GM12878 (cell line): Measurements from ENCODE around the gene MT1E. TPM values are rescaled to one million over a fixed set of nuclear protein-coding genes. Genes with fewer than 3 reads are reported as not detected.
A peak's percentile ranks its signal among the peaks of the same experiment; 100 is the strongest.

Experiments used
- ATAC-seq: fragments of 200-7000 bp; cut with Tn5 transposase; 3 replicates; pipeline ENCODE4 v1.9.1; 2020; ENCODE audit warnings: mild to moderate bottlenecking, moderate library complexity
- BruUV-seq: library from RNA; stranded (reverse); fragments of 400-500 nt; replicated peaks from 2 replicates; lab custom pipeline; 2021; lab: Mats Ljungman, UMichigan
- CTCF ChIA-PET: fragments of 300-600 bp; sonication (Branson Sonifier 250); formaldehyde crosslinking; extraction: SDS; loops from one replicate; lab custom pipeline; 2021; ENCODE audit warnings: inconsistent platforms; lab: Yijun Ruan, JAX
- POLR2A ChIA-PET: fragments of 350-600 bp; formaldehyde crosslinking; extraction: SDS; loops from one replicate; lab custom pipeline; 2021; ENCODE audit warnings: inconsistent platforms; lab: Charles Lee
- RAD21 ChIA-PET: fragments of 300-600 bp; sonication (Branson Sonifier 250); formaldehyde crosslinking; loops from one replicate; lab custom pipeline; 2023; ENCODE audit warnings: antibody characterized with exemption; ENCODE audit not compliant: unreplicated experiment; lab: Charles Lee
- SMC1A ChIA-PET: fragments of 300-600 bp; sonication (Branson Sonifier 250); formaldehyde crosslinking; loops from one replicate; lab custom pipeline; 2023; ENCODE audit not compliant: unreplicated experiment, uncharacterized antibody; lab: Charles Lee
- DNase-seq: peaks from one replicate; pipeline ENCODE4 v3.0.0-alpha.2; 2011; ENCODE audit warnings: low read depth, low spot score
- FAIRE-seq: peaks from 3 replicates; lab custom pipeline; 2011; peaks lifted over from hg19 to GRCh38; lab: Jason Lieb, UNC
- H2AFZ ChIP-seq: 2 replicates; pipeline ENCODE4 v1.6.0; 2011; ENCODE audit warnings: low read depth, low read length, control low read depth; ENCODE audit not compliant: control insufficient read depth
- H3K27ac ChIP-seq: 2 replicates; pipeline ENCODE4 v1.5.1; 2011; ENCODE audit warnings: control low read depth; ENCODE audit not compliant: control insufficient read depth, insufficient read depth
- H3K27me3 ChIP-seq, 2 experiments: replicated peaks in 1 of 2; 2 replicates each; pipeline versions ENCODE4 v1.6.0 to v1.6.1; 2011; ENCODE audit warnings: low read length in 1 of 2; ENCODE audit not compliant: control insufficient read depth in 2 of 2, insufficient read depth in 2 of 2
- H3K36me3 ChIP-seq, 2 experiments: 2 replicates each; pipeline ENCODE4 v1.5.1; 2011; ENCODE audit warnings: low read length in 1 of 2; ENCODE audit not compliant: control insufficient read depth in 2 of 2, insufficient read depth in 2 of 2
- H3K4me1 ChIP-seq: 2 replicates; pipeline ENCODE4 v1.6.1; 2011; ENCODE audit warnings: mild to moderate bottlenecking, low read length, moderate library complexity, mixed read lengths; ENCODE audit not compliant: control insufficient read depth, insufficient read depth
- H3K4me2 ChIP-seq: 2 replicates; pipeline ENCODE4 v1.6.0; 2011; ENCODE audit warnings: control low read depth; ENCODE audit not compliant: control insufficient read depth, insufficient read depth
- H3K4me3 ChIP-seq: fragments of 200-600 bp; sonication (generic); 2 replicates; pipeline ENCODE4 v1.5.1; 2016
- H3K79me2 ChIP-seq: 2 replicates; pipeline ENCODE4 v1.6.0; 2011; ENCODE audit warnings: low read length; ENCODE audit not compliant: control insufficient read depth, insufficient read depth
- H3K9ac ChIP-seq: 2 replicates; pipeline ENCODE4 v1.8.0; 2011; ENCODE audit warnings: low read length, control low read depth, mixed read lengths; ENCODE audit not compliant: control insufficient read depth, insufficient read depth
- H3K9me3 ChIP-seq: replicated peaks from 3 replicates; pipeline ENCODE4 v1.5.1; 2011; ENCODE audit warnings: mild to moderate bottlenecking, low read length; ENCODE audit not compliant: control insufficient read depth, insufficient read depth
- H4K20me1 ChIP-seq: 2 replicates; pipeline ENCODE4 v1.6.0; 2011; ENCODE audit not compliant: control insufficient read depth, insufficient read depth
- BACH1 ChIP-seq: fragments of 450-650 bp; IDR thresholded peaks from 2 replicates; pipeline ENCODE4 v1.6.1; 2017; ENCODE audit warnings: mild to moderate bottlenecking, borderline replicate concordance
- BHLHE40 ChIP-seq, 2 experiments: fragments of 450-650 bp in 1 of 2; IDR thresholded peaks; 2 replicates each; pipeline ENCODE4 v1.6.1; 2011 to 2017; ENCODE audit warnings: low read depth in 2 of 2, borderline replicate concordance in 1 of 2, improper control_type of control experiment in 1 of 2, low read length in 1 of 2, mild to moderate bottlenecking in 1 of 2
- CREB1 ChIP-seq: IDR thresholded peaks from 2 replicates; pipeline ENCODE4 v1.6.1; 2012; ENCODE audit warnings: low read depth, mild to moderate bottlenecking, inconsistent platforms
- FOS ChIP-seq: IDR thresholded peaks from 3 replicates; pipeline ENCODE4 v1.6.1; 2011; ENCODE audit warnings: borderline replicate concordance; ENCODE audit not compliant: insufficient read length; ENCODE audit errors: extremely low read depth
- GATAD2B ChIP-seq: fragments of 450-650 bp; conservative IDR thresholded peaks from 2 replicates; pipeline ENCODE4 v1.6.1; 2017; ENCODE audit warnings: low read depth, mild to moderate bottlenecking, moderate library complexity
- IKZF1 ChIP-seq: fragments of 450-650 bp; conservative IDR thresholded peaks from 2 replicates; pipeline ENCODE4 v1.6.1; 2017; ENCODE audit warnings: antibody characterized with exemption, mild to moderate bottlenecking
- LARP7 ChIP-seq: fragments of 450-650 bp; IDR thresholded peaks from 2 replicates; pipeline ENCODE4 v1.6.1; 2017; ENCODE audit warnings: mild to moderate bottlenecking
- WGBS: methylation state at CpG from one replicate; pipeline ENCODE4 v1.1.6; 2016; ENCODE audit warnings: low lambda C conversion rate; ENCODE audit not compliant: insufficient replicate concordance, insufficient coverage; ENCODE audit errors: missing lambda C conversion rate; 5-methylcytosine and 5-hydroxymethylcytosine counted together
- in situ Hi-C: fragments of 300-500 bp; cut with MboI; formaldehyde crosslinking; loops from 9 replicates; pipeline ENCODE4 v1.14.3; 2018; ENCODE audit warnings: mixed read lengths
- intact Hi-C: fragments of 100-400 bp; cut with micrococcal nuclease; formaldehyde crosslinking; loops from one replicate; pipeline ENCODE4 v1.14.2; 2022; ENCODE audit not compliant: unreplicated experiment
- polyA plus RNA-seq, 11 experiments: library from polyadenylated mRNA; depleted of rRNA in 4 of 11; unstranded in 6 of 11; stranded (reverse) in 5 of 11; fragments of >200 nt; fragmentation: Nextera tagmentation in 4 of 11; fragmentation: Illumina TruSeq in 1 of 11; extraction: Ambion mirVana in 4 of 11; extraction: Trizol in 1 of 11; gene quantifications; 1 replicate in 1 of 11; 2 replicates in 10 of 11; pipeline versions ENCODE4 v1.2.1 to v1.2.3, GENCODE V29; 2011 to 2016; ENCODE audit warnings: inconsistent platforms in 2 of 11, missing spikeins in 2 of 11, low read depth in 1 of 11
- total RNA-seq, 4 experiments: library from RNA; depleted of rRNA in 3 of 4; stranded (reverse); fragments of >200 nt in 3 of 4; fragmentation: Illumina TruSeq in 1 of 4; extraction: Trizol in 1 of 4; gene quantifications; 2 replicates each; pipeline versions ENCODE4 v1.2.1 to v1.2.3, GENCODE V29; 2013 to 2021
- TF ChIP-seq, protein P1 (sequence below), 3 experiments: IDR thresholded peaks in 2 of 3; conservative IDR thresholded peaks in 1 of 3; 2 replicates each; pipeline ENCODE4 v1.5.1; 2011; ENCODE audit warnings: low read depth in 3 of 3, low read length in 3 of 3, mild to moderate bottlenecking in 3 of 3, control low read depth in 2 of 3, moderate library complexity in 2 of 3, inconsistent platforms in 1 of 3, mixed read lengths in 1 of 3; ENCODE audit not compliant: control insufficient read depth in 2 of 3, insufficient read depth in 1 of 3; ENCODE audit errors: extremely low read depth in 1 of 3
- TF ChIP-seq, protein P2 (sequence below): fragments of 450-650 bp; IDR thresholded peaks from 2 replicates; pipeline ENCODE4 v1.6.1; 2017; ENCODE audit warnings: borderline replicate concordance

Gene MT1E
- total and polyA plus RNA-seq, 10 of the 15 experiments (the other 5 are each of a cell fraction or from before 2014, with no cell fraction given): 5.8 to 22.3 (median 16.5) TPM

GRCh38 chr16:56643080-56643778, 17.6 kb downstream of the MT1E start:
- intact Hi-C loops: no loop called here
- peak; percentile 99 for ATAC-seq
- SMC1A ChIA-PET: interaction anchor here (1.1 to 2.2 kb wide), 6 partner anchors 19 to 168 kb away, joined by 3 to 13 read pairs (median 4); no protein-coding TSS in a partner anchor
- H3K4me1 ChIP-seq: no peaks in the 10 kb centered on the region
- H4K20me1 ChIP-seq: no peaks in the 10 kb centered on the region
- no peak overlapping the region for H3K4me3 ChIP-seq
- WGBS: 7% methylated on average over 42 of the region's 42 CpGs
- RAD21 ChIA-PET: interaction anchor here (0.6 to 1.7 kb wide), 5 partner anchors 9 to 66 kb away, joined by 3 to 6 read pairs (median 5); no protein-coding TSS in a partner anchor
- POLR2A ChIA-PET: interaction anchor here (0.5 kb wide), 1 partner anchor 85 kb away, joined by 3 read pairs; no protein-coding TSS in a partner anchor
- no peak overlapping the region; the same call in 1 of the 2 replicates for H3K4me2 ChIP-seq
- no peaks in the 10 kb centered on the region for H3K9me3 ChIP-seq
- H3K27ac ChIP-seq: no peak overlapping the region
- H2AFZ ChIP-seq: no peak overlapping the region
- H3K9ac ChIP-seq: no peak overlapping the region
- no peak for TF ChIP-seq FOS
- TF ChIP-seq, protein P1, sequence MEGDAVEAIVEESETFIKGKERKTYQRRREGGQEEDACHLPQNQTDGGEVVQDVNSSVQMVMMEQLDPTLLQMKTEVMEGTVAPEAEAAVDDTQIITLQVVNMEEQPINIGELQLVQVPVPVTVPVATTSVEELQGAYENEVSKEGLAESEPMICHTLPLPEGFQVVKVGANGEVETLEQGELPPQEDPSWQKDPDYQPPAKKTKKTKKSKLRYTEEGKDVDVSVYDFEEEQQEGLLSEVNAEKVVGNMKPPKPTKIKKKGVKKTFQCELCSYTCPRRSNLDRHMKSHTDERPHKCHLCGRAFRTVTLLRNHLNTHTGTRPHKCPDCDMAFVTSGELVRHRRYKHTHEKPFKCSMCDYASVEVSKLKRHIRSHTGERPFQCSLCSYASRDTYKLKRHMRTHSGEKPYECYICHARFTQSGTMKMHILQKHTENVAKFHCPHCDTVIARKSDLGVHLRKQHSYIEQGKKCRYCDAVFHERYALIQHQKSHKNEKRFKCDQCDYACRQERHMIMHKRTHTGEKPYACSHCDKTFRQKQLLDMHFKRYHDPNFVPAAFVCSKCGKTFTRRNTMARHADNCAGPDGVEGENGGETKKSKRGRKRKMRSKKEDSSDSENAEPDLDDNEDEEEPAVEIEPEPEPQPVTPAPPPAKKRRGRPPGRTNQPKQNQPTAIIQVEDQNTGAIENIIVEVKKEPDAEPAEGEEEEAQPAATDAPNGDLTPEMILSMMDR (IDR thresholded peaks at IDR 0.05 in 2 of 3, conservative IDR thresholded peaks at IDR 0.05 in 1 of 3; ENCODE audit: control insufficient read depth in 2 of 3, extremely low read depth in 1 of 3, insufficient read depth in 1 of 3, low read depth in 3 of 3, low read length in 3 of 3): peak in 2 of 3 experiments; percentile 21 to 39; a peak in 3 of 6 replicates
- TF ChIP-seq IKZF1: peak; percentile 42; the same call in 1 of the 2 replicates
- TF ChIP-seq, protein P2, sequence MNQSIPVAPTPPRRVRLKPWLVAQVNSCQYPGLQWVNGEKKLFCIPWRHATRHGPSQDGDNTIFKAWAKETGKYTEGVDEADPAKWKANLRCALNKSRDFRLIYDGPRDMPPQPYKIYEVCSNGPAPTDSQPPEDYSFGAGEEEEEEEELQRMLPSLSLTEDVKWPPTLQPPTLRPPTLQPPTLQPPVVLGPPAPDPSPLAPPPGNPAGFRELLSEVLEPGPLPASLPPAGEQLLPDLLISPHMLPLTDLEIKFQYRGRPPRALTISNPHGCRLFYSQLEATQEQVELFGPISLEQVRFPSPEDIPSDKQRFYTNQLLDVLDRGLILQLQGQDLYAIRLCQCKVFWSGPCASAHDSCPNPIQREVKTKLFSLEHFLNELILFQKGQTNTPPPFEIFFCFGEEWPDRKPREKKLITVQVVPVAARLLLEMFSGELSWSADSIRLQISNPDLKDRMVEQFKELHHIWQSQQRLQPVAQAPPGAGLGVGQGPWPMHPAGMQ: no peak
- TF ChIP-seq LARP7: peak; percentile 57
- peak in 1 of 2 experiments; percentile 24; a peak in 1 of 4 replicates for TF ChIP-seq BHLHE40 (IDR thresholded peaks at IDR 0.05; ENCODE audit: borderline replicate concordance in 1 of 2, low read depth in 2 of 2, low read length in 1 of 2)
- TF ChIP-seq BACH1: no peak
- no peak for TF ChIP-seq CREB1
- 0 out of 2 replicates have a peak, but pooled peaks have one; percentile 37 for TF ChIP-seq GATAD2B
- no TSS peak for BruUV-seq
- CTCF ChIA-PET: interaction anchor here (0.6 to 2.0 kb wide), 8 partner anchors 19 to 122 kb away, joined by 3 to 10 read pairs (median 3); no protein-coding TSS in a partner anchor
- H3K36me3 ChIP-seq: no peaks in the 10 kb centered on the region
- DNase-seq: no peak
- no peaks in the 10 kb centered on the region for H3K79me2 ChIP-seq
- FAIRE-seq: no peak
- H3K27me3 ChIP-seq: peaks cover 10 to 25% of the 10 kb centered on the region in 2 experiments
- in situ Hi-C loops: no loop called here
